Muscle of leg (tissue), 11 donors: Measurements from ENCODE around the gene PER3. TPM values are rescaled to one million over a fixed set of nuclear protein-coding genes. Genes with fewer than 3 reads are reported as not detected.
"Not testable (repeated sequence)": the region's sequence is repeated elsewhere in the genome, so short reads cannot be mapped to it uniquely, and the experiment has no call there.

Experiments
- DNase-seq: peaks from one replicate; pipeline ENCODE4 v3.0.0; 2013
- H3K27ac ChIP-seq: one replicate; pipeline ENCODE4 v1.5.1; 2013; ENCODE audit warnings: mild to moderate bottlenecking, low read length, control low read depth
- H3K27me3 ChIP-seq: one replicate; pipeline ENCODE4 v1.6.1; 2013; ENCODE audit warnings: low read length; ENCODE audit not compliant: control insufficient read depth, insufficient read depth
- H3K36me3 ChIP-seq: one replicate; pipeline ENCODE4 v1.6.1; 2013; ENCODE audit warnings: low read length; ENCODE audit not compliant: control insufficient read depth, insufficient read depth
- H3K4me1 ChIP-seq: one replicate; pipeline ENCODE4 v1.6.1; 2013; ENCODE audit warnings: low read length; ENCODE audit not compliant: control insufficient read depth, insufficient read depth
- H3K4me3 ChIP-seq: one replicate; pipeline ENCODE4 v1.5.1; 2013; ENCODE audit warnings: low read length, control low read depth
- H3K9me3 ChIP-seq: replicated peaks from 2 replicates; pipeline ENCODE4 v1.6.1; 2013; ENCODE audit warnings: low read depth, low read length; ENCODE audit not compliant: control insufficient read depth
- WGBS: methylation state at CpG from one replicate; pipeline ENCODE4 v1.1.5; 2013; ENCODE audit warnings: missing lambda C conversion rate; ENCODE audit not compliant: insufficient coverage; 5-methylcytosine and 5-hydroxymethylcytosine counted together
- polyA plus RNA-seq, 8 donors: library from polyadenylated mRNA; unstranded; fragments of 120-200 nt; gene quantifications; one replicate each; pipeline versions ENCODE4 v1.2.1 to v1.2.3, GENCODE V29; 2013; ENCODE audit warnings: inconsistent platforms in 1 of 8, low replicate concordance in 1 of 8; ENCODE audit not compliant: insufficient read length in 8 of 8, insufficient read depth in 1 of 8
- total RNA-seq: library from RNA; stranded (reverse); fragments of 120-200 nt; gene quantifications from one replicate; pipeline ENCODE4 v1.2.4, GENCODE V29; 2013

The PER3 gene
- total and polyA plus RNA-seq, 9 donors = 3.5 to 8.8 (median 5.7) TPM

- Histone ChIP-seq H3K4me3 (no peak overlapping the region), H3K36me3 (peaks cover 8% of the 10 kb centered on the region), H3K27me3 (peaks cover under 1% of the 10 kb centered on the region), H3K4me1 (peaks cover 1% of the 10 kb centered on the region), H3K27ac (no peak overlapping the region), H3K9me3 (peaks cover 4% of the 10 kb centered on the region)
- WGBS = 89% methylated on average over 3 of the region's 5 CpGs
- no peak for DNase-seq
Measured at GRCh38 chr1:7789828-7790227, 5.7 kb downstream of the PER3 start.

GRCh38 chr1:7791027-7791426 is 6.9 kb downstream of the PER3 start:
- H3K36me3 ChIP-seq = peaks cover 12% of the 10 kb centered on the region
- not testable (repeated sequence) for H3K27me3 ChIP-seq, H3K9me3 ChIP-seq, H3K27ac ChIP-seq, H3K4me1 ChIP-seq, H3K4me3 ChIP-seq, DNase-seq
- WGBS = 100% methylated on average over 2 of the region's 3 CpGs

- WGBS = 81% methylated on average over 3 of the region's 12 CpGs
- Histone ChIP-seq H3K4me3 (no peak overlapping the region), H3K27me3 (no peaks in the 10 kb centered on the region), H3K36me3 (peaks cover 7% of the 10 kb centered on the region), H3K9me3 (peaks cover 3% of the 10 kb centered on the region), H3K4me1 (no peaks in the 10 kb centered on the region), H3K27ac (no peak overlapping the region)
- DNase-seq = no peak
Measured at GRCh38 chr1:7795406-7795805, 11.3 kb downstream of the PER3 start.

- H3K4me1 ChIP-seq = no peaks in the 10 kb centered on the region
- H3K27me3 ChIP-seq = no peaks in the 10 kb centered on the region
- H3K36me3 ChIP-seq = peaks cover 14% of the 10 kb centered on the region
- no peak for DNase-seq
- 73% methylated on average over 2 of the region's 9 CpGs for WGBS
- H3K4me3 ChIP-seq = no peak overlapping the region
- no peaks in the 10 kb centered on the region for H3K9me3 ChIP-seq
- no peak overlapping the region for H3K27ac ChIP-seq
Measured at GRCh38 chr1:7805460-7805859, 21.4 kb downstream of the PER3 start.

GRCh38 chr1:7808253-7808844 is 24.3 kb downstream of the PER3 start:
- Histone ChIP-seq H3K4me3 (no peak overlapping the region), H3K4me1 (no peaks in the 10 kb centered on the region), H3K27ac (no peak overlapping the region), H3K36me3 (peaks cover 17% of the 10 kb centered on the region), H3K9me3 (peaks cover 3% of the 10 kb centered on the region), H3K27me3 (no peaks in the 10 kb centered on the region)
- WGBS = no CpG with 5 or more reads among the region's 1 CpG
- peak; percentile 13 for DNase-seq

- H3K9me3 ChIP-seq = peaks cover 8% of the 10 kb centered on the region
- H3K27me3 ChIP-seq = no peaks in the 10 kb centered on the region
- 87% methylated on average over 8 of the region's 13 CpGs for WGBS
- no peak overlapping the region for H3K27ac ChIP-seq
- peaks cover 15% of the 10 kb centered on the region for H3K36me3 ChIP-seq
- H3K4me1 ChIP-seq = no peaks in the 10 kb centered on the region
- no peak for DNase-seq
- no peak overlapping the region for H3K4me3 ChIP-seq
Measured at GRCh38 chr1:7809742-7810141, 25.7 kb downstream of the PER3 start.

GRCh38 chr1:7810395-7810794 is 26.3 kb downstream of the PER3 start:
- DNase-seq = no peak
- Histone ChIP-seq H3K36me3 (peaks cover 15% of the 10 kb centered on the region), H3K9me3 (peaks cover 8% of the 10 kb centered on the region), H3K4me3 (no peak overlapping the region), H3K27me3 (no peaks in the 10 kb centered on the region), H3K27ac (no peak overlapping the region), H3K4me1 (no peaks in the 10 kb centered on the region)
- WGBS = 89% methylated on average over 6 of the region's 7 CpGs

GRCh38 chr1:7811476-7811875 is 27.4 kb downstream of the PER3 start:
- Histone ChIP-seq H3K36me3 (peaks cover 15% of the 10 kb centered on the region), H3K9me3 (peaks cover 8% of the 10 kb centered on the region), H3K4me3 (no peak overlapping the region), H3K27ac (no peak overlapping the region), H3K4me1 (no peaks in the 10 kb centered on the region), H3K27me3 (no peaks in the 10 kb centered on the region)
- no peak for DNase-seq
- 69% methylated on average over 5 of the region's 6 CpGs for WGBS

GRCh38 chr1:7813677-7814373 is 29.7 kb downstream of the PER3 start:
- no peaks in the 10 kb centered on the region for H3K4me1 ChIP-seq
- no peak overlapping the region for H3K4me3 ChIP-seq
- H3K27ac ChIP-seq = no peak overlapping the region
- H3K27me3 ChIP-seq = no peaks in the 10 kb centered on the region
- peaks cover 6% of the 10 kb centered on the region for H3K36me3 ChIP-seq
- WGBS = no CpG with 5 or more reads among the region's 3 CpGs
- DNase-seq = no peak
- peaks cover 8% of the 10 kb centered on the region for H3K9me3 ChIP-seq

- Histone ChIP-seq H3K27me3 (no peaks in the 10 kb centered on the region), H3K4me1 (no peaks in the 10 kb centered on the region), H3K36me3 (peaks cover 6% of the 10 kb centered on the region), H3K27ac (no peak overlapping the region), H3K9me3 (no peaks in the 10 kb centered on the region), H3K4me3 (no peak overlapping the region)
- 100% methylated on average over 1 of the region's 3 CpGs for WGBS
- DNase-seq = no peak
Measured at GRCh38 chr1:7821282-7821681, 37.2 kb downstream of the PER3 start.
